Limb (tissue), 2 donors: ENCODE results near the gene KIF7.
"Not testable (repeated sequence)": the region's sequence is repeated elsewhere in the genome, so short reads cannot be mapped to it uniquely, and the experiment has no call there.

Experiments used
- DNase-seq, 2 donors: peaks; one replicate each; pipeline ENCODE4 v3.0.0-alpha.2; 2016; ENCODE audit errors: extremely low spot score in 2 of 2

KIF7 gene

GRCh38 chr15:89623165-89623564, 32.1 kb downstream of the KIF7 start:
- DNase-seq, result no peak

GRCh38 chr15:89621547-89621946, 33.7 kb downstream of the KIF7 start:
- DNase-seq, result no peak

DNA sequence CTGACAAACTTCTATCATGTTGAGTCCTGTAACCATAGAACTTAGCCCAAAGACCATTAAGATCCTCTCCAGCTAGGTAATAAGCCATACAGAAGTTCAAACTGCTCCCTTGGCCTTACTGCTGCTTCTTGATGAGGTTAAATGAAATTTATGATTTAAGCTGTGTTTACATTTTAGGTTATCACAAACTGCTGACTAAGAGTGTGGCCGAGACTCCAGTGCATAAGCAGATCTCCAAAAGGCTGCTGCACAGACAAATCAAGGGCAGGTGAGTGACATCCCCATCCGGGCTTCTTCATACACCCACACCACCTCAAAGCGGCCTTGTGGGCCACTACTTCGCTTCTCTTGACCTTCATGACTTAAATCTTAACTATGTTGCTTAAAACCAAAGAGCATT, 39.0 kb downstream of the KIF7 start:
- DNase-seq, result no peak

GRCh38 chr15:89615135-89615534, 40.1 kb downstream of the KIF7 start:
- no peak for DNase-seq

DNA sequence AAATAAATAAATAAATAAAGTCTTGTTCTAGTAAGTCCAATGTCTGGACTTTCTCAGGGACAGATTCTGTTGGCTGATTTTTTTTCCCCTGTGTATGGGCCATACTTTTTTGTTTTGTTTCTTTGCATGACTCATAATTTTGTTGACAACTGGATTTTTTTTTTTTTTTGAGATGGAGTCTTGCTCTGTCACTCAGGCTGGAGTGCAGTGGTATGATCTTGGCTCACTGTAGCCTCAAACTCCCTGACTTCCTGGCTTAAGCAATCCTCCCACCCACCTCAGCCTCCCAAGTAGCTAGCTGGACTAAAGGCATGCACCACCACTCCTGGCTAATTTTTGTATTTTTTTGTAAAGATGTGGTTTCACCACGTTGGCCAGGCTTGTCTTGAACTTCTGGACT, 41.1 kb downstream of the KIF7 start:
- no peak for DNase-seq

DNA sequence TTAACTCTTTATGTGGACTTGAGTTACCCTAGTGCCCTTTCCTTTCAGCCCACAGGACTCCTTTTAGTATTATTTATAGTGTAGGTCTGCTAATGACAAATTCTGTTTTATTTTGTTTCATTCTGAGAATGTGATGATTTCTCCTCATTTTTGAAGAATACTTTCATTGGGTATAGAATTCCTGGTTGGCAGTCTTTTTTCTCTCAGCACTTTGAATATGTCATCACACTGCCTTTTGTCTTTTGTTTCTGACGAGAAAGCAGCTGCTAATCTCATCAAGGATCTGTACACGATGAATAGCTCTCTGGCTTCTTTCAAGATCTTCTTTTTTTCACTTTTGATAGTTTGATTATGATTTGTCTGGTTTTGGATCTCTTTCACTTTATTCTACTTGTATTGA, 42.2 kb downstream of the KIF7 start:
- no peak for DNase-seq

DNA sequence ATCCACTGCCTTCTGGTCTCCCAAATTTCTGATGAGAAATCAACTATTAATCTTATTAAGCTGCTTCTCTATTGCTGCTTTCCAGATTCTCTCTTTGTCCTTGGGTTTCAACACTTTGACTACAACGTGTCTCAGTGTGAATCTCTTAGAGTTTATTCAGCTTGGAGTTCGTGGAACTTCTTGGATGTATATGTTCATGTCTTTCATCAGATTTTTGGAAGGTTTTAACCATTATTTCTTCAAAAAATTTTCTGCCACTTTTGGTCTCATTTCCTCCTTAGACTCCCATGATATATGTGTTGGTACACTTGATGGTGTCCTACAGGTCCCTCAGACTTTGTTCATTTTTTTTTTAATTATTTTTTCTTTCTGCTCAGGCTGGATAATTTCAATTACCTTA, 44.0 kb downstream of the KIF7 start:
- no peak for DNase-seq

GRCh38 chr15:89599021-89599420, 56.2 kb downstream of the KIF7 start:
- no peak for DNase-seq

DNA sequence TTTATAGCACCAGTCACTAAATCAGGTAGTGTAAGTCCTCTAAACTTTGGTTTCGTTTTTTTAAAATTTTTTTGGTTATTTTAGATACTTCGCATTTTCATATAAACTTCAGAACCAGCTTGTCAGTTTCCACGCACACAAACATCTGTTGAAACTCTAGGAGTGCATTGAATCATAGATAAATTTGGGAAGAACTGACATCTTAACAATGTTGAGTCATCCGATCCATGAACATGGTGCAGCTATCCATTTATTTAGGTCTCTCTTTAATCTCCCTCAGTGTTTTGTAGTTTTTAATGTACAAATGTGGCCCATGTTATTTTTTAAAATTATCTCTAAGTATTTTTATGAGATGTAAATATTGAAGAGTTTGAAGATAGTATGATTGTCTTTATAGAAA, 62.2 kb downstream of the KIF7 start:
- no peak for DNase-seq

- no peak for DNase-seq
Measured at GRCh38 chr15:89591834-89592233, 63.4 kb downstream of the KIF7 start.

GRCh38 chr15:89587955-89588354, 67.3 kb downstream of the KIF7 start:
- no peak for DNase-seq

- no peak for DNase-seq
Measured at GRCh38 chr15:89586651-89587050, 68.6 kb downstream of the KIF7 start.

GRCh38 chr15:89580747-89581146, 74.5 kb downstream of the KIF7 start:
- DNase-seq, result not testable (repeated sequence)

GRCh38 chr15:89578146-89578545, 77.1 kb downstream of the KIF7 start:
- no peak for DNase-seq
